HG03378 (cell line): ENCODE measurements around the gene RBMS3.
"Not testable (repeated sequence)": the region's sequence is repeated elsewhere in the genome, so short reads cannot be mapped to it uniquely, and the experiment has no call there.

ENCODE experiments used
- ATAC-seq: cut with Tn5 transposase; IDR thresholded peaks from one replicate; pipeline ENCODE4 v1.9.1; 2021; ENCODE audit warnings: mild to moderate bottlenecking, moderate library complexity; ENCODE audit not compliant: unreplicated experiment

RBMS3 gene

DNA sequence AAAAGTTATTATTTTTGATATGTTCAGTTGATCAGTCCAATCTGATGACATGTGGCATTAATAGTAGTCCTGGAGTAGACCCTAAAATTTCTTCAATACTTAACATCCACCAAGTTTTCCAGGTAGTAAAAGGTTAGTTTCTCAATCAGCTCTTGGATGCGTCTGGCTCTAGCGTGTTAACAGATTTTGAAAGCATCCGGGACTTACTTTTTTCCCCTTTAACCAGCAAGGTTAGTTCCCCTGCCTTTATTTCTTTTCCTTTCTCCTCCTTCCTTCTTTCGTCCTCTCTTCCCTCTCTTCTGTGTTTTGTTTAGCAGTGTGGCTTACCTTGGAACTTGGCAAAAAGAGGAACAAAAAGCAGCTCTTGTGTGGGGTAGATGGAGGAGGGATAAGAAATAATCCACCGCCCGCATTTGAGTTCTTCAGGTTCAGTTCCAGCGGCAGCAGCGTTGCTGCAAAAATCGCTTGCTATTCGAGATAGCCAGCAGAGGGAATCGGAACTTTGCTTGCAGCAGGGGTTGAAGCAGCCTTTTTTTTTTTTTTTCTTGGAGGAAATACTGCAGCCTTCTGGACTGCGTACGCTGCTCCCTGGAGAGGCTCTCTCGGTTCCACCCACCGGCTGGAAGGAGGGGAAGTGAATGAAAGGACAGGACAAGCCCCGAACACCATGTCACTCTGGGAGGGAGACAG, at the start of gene RBMS3:
TSS of gene RBMS3 (plus strand) at position 668 of the 690 bp plus-strand sequence.
- peak; percentile 39 for ATAC-seq

DNA sequence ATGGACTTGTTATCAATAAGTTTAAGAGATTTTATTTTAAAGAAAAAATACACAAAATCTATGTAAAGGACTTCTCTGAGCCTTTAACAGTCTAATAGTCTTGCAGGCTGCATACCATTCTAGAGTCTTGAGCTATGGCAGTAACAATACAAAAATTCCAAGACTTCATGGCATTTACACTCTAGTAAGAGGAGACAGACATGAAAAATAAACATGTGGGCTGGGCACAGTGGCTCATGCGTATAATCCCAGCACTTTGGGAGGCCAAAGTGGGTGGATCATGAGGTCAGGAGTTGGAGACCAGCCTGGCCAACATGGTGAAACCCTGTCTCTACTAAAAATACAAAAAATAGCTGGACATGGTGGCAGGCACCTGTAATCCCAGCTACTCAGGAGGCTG, 47.7 kb upstream of the RBMS3 start:
- not testable (repeated sequence) for ATAC-seq

DNA sequence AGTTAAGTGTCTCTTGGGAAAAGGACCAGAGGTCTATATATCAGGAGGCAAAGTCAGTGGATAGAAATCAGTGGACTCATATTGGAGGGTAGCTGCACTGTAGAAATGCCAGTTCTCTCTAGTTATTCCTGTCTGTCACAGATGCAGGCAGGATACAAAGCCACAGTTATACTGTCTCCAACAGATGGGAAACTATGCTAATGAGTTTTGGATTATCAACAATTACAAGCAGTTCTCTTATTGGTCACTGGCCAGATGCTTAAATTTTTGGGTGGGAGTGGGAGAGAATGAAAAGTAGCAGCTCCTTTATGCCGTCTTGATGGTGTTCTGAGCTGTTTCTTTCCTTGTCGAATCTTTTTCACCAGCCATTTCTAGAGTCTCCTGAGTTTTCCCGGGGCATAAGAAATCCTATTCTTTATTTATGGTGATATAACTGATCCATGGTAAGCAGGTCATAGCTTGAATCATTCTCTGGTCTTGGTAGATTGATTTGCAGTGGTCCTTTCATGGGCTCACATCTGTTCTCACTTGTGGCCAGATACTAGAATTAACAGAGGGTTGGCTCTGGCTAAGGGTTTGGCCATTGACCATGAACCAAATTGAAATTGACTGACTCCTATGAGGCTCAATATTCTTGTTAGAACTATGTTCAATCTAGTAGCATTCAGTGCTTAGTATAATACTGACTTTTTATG, 44.6 kb upstream of the RBMS3 start:
- ATAC-seq: no peak

DNA sequence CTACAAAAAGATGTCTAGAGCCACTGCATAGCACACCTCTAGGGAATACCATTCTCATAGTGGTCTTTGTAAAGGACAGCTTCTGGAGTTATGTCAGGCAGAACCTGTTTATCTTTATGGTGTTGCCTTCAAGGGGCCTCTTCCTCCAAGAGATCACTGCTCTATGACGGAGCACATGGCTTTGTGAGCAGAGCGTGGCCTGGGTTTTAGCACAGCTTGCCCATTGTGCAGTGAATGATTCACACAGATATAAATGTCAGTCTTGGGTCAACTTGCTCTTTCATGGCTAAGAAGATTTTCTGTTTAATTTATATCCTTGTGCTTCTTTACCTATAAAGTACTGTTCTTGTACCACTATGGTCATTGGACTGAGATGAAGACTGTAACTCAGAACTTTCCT, 41.5 kb upstream of the RBMS3 start:
- no peak for ATAC-seq

DNA sequence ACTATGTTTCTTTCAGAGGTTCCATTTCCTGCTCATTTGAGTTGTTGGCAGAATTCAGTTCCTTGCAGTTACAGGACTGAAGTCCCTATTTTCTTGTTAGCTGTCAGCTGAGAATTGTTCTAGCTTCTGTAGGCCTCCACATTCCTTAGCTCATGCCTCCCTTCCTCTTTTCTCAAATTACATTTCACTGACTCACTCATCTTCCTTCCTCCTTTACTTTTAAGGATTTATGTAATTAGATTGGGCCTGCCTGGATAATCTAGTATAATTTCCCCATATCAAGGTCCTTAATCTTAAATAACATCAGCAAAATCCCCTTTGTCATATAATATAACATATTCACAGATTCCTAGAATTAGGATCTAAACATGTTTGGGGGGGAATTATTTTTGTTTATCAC, 40.6 kb upstream of the RBMS3 start:
- no peak for ATAC-seq

DNA sequence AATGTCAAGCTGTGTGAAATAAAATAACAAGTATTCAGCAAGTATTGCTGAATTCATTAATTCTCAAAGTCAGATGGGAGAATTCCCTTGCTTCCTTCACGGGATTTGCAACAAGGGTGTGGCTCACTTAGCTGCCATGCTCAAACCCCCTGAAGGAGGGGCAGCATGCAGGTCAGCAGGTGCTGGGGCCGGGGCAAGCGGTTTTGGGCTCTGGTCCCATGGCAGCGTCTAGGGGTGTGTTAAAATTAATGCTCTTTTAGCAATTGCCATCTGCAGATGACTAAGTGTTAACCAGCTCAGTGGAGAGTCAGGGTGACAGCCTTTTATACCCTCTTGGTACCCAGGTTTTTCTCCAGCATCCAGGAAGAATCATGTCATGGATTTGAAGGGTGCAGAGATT, 40.0 kb upstream of the RBMS3 start:
- ATAC-seq: no peak

DNA sequence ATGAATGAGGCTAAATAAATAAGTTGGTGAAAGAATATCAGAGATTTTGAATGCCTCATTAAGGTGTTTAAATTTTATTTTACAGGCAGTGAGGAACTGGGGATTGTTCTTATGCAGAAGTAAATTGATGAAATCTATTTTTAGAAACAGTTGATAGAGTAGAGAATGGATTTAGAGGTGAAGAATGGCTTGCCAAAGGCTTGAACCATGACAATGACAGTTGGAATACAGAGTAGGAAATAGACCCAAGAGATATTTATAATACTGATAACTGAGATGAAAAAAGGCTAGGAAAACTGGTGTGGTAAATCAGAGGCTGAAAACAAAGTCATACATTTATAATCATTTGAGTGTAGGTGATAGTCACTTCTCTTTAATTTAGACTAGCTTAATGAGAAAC, 39.0 kb upstream of the RBMS3 start:
- ATAC-seq: no peak

DNA sequence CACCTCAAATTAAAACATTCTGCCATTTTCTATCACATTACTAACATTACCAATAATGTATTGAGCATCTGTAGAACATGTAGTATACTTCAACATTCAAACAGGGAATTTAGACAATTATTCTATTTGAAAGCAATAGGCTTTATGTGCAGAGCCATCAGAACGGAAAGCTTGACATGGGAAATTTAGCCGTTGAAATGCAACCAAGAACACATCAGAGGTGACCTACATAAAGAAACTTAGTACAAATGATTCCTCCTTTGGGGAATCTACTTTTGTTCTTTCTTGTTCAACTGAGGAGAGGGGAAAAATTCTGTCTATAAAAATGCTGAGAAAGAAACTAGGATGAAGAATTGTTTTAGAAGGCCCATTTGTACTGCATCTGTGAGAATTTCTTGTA, 38.6 kb upstream of the RBMS3 start:
- ATAC-seq: no peak

DNA sequence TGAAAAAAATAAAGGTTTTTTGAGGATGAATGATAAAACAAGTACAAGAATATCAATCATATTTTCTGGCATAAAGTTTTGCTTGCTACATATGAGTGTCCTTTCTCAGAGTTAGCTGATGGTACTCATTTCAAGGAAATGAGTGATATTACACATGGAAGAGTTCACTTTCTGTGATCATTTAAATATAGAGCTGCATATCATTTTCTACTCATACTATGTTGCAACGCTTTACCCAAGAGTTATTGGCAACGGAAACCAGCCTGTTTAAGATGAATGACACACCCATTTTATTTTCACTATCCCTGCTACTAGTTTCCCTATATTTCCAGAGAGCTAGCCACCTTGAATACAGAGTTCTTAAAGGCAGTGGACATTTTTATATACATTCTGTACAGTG, 35.4 kb upstream of the RBMS3 start:
- no peak for ATAC-seq

DNA sequence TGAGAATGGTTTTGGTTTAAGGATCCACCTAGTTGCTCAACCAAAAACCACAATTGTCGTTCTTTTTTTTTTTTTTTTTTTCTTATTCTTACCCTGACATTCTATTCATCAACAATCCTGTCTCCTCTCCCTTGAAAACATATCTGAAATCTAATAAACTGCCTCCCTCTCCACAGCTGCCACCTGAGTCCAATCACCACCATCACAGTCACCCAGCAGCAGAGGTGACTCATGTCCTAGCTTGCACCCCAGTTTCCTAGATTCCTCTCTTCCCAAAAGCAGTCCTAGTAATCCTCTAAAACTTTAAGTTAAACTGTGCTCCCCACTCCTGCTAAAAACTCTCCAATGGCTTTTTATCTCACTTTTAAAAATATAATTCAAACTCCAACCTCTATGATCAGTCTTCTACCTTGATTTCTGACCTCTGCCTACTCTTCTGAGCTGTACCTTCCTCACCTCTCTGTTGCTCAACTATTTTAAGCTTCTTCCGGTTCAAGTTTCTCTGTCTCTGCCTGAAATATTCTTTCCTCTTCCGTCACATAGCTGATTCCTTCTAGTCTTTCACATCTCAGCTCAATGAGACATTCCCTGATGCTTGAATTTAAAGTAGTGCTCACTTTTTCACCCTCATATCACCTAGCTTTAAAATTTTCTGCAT, 33.7 kb upstream of the RBMS3 start:
- no peak for ATAC-seq

DNA sequence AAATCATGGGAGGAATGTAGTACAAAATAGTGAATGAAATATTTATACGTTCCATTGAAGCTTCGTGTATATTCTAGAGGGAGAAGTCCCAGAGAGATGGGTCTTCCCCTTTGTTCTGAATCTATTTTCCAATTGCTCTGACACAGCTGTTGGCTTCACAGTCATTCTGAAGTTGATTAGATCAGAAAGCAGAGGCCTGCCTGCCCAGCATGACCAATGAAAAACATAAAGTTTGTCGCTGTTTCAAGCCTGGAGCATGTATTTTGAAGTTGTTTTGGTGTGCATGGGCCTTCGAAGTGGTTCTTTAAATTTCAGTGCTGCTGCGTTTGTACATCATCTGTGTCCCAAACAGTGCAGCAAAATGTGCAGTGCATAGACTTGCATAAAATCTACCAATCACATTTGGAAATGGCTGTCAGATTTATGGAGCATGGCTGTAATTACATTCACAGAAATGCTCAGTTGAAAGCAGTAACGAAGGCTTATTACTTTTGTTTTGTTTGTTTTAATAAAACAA, 31.0 kb upstream of the RBMS3 start:
- no peak for ATAC-seq

DNA sequence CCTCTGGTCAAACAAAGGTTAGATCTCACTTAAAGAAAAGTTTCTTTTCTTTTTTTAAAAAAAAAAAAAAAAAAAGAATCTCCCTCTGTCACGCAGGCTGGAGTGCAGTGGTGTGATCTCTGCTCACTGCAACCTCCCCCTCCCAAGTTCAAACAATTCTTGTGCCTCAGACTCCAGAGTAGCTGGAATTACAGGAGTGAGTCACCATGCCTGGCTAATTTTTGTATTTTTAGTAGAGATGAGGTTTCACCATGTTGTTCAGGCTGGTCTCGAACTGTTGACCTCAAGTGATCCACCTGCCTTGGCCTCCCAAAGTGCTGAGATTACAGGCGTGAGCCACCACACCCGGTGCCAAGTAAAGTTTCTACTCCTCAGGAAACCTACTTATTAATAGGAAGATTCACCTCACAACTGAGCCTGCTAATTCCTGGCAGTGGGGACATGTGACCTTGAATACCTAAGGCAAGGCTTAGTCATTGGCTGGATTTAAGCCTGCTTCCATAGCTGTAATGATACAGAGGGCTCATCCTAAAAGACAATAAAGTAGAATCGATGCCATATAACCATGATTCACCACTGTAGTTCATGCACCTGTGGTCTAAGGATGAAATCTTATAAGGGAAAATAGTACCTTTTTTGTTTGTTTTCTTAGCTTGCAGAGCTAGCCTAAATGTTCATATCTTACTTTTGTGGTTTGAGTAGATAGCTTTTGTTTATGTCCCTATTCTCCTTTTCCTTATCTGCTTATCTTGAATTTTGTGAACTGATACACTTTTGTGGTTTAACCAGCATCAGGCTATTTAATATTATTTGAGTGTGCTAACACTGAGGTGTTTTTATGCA, 24.8 kb upstream of the RBMS3 start:
- peak; percentile 70 for ATAC-seq

DNA sequence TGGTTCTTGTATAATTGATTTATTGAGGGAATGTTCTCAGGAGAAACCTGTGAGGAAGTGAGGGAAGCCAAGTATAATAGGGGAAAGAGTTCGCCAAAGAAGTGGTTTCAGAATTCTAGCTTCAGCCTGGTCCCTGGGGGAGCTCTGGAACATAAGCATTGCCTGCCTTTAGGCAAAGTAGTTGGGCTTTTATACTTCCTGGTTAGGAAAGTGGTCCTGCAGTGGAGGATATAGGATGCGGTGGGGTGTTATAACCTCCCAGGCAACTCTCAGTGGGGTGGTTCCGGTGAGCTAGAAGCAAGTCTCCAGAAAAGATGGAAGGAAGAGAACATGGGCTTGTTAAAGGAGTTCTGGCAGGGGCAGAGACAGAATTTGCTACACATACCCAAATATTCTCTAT, 22.7 kb upstream of the RBMS3 start:
- ATAC-seq: no peak

DNA sequence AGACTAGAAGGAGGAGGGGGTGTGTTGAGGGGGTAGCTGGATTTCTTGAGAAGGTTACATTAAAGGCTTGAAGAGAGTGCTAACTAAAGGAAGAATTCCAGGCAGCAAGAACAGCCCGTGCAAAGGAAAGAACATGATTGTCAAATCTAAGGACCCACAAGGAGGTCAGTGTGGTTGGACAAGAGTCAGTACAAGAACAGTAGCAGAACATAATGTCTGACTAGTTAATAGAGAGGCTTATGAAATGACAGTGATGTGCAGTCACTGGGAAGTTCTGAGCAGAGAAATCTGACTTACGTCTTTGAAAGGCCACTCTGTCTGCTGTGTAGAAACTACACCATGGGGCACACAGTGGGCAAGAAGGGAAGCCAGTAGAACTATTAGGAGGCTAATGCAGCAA, 19.8 kb upstream of the RBMS3 start:
- ATAC-seq: no peak

DNA sequence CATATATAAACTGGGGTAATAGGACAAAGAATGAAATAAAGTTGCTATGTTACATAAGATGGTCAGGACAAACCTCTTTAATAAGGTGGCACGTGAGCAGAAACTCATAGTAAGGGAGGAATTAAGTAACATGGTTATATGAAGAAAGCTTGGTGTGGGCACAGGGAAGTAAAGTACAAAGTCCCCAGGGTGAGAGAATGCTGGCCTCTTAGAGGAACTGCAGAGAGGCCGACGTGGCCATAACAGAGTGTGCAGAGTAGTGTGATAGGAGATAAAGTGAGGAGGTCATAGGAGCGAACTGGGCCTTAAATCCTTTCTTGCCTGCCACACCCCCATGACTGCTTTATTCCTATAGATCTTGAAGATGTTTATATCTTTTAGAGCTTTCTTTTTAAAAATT, 17.4 kb upstream of the RBMS3 start:
- no peak for ATAC-seq

DNA sequence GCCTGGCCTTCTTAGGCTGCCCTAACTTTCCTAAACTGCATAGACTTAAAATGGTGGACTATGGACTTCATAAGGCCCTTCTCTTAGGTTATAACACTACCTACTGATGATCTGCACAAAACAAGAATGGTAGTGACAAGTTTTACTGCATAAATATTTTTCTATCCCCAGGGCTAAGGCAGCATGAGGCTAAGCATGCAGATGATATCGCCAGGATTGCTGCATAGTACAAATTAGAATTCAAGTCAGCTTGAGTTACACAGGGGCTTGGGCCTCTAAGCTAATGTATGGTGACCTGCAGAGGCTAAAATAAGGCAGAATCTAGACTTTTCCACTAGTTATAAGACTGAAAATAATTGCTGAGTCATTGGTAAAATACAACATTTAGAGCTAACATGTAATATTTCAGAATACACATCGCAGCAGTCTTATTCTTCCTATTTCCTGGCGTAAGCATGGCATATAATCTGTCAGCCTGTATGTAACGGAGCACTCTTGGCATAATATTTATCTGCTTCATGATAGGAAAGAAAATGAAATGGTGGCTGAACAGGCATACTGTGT, 15.3 kb upstream of the RBMS3 start:
- ATAC-seq: no peak

DNA sequence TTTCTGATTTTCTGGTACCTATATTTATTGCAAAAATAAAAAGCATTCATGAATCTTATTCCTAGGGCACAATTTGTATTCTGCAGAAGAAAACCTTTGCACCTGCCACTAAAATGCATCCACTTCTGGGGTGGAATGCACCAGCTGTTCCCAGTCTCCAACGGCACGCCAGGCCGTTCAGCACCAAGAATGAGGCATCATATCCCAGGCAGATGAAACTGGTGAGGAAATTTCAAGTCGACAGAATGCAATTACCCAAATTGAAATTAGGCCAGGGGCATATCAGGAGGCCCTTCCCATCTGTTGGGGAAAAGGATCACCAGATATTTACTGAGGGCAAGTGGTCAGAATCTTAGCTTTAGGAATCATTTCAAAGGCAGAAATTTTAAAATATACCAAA, 13.6 kb upstream of the RBMS3 start:
- no peak for ATAC-seq

DNA sequence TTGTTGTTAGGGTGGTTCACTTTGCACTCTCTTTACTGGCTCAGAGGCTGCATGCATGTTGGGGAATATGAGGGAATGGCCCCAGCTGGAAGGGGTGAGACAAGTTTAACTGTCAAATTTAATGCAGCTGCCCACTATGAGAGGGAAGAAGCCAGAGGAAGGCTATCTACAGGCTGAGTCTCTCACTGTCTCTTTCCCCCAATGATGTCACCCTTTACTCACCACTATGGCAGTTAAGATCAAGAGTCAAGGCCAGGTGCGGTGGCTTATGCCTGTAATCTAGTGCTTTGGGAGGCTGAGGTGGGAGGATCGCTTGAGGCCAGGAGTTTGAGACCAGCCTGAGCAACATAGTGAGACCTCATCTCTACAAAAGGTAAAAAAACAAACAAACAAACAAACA, 12.2 kb upstream of the RBMS3 start:
- ATAC-seq: no peak

DNA sequence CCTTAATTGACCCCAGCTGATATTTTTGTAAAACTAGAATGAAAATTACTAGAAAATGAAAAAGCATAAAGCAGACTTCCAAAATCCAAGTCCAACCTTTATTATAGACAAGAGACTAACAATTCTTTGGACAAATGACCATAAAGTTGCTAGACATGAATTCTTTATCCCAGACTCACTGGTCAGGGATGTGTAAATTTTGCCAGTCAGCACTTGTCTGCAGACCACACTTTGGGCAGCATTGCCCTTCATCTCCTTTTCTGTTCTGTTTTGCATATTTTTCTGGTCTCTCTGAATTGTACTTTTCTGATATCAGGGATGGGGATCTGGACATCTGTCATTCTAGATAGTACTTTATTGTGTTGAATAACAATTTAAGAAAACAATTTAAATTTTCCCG, 10.1 kb upstream of the RBMS3 start:
- no peak for ATAC-seq

DNA sequence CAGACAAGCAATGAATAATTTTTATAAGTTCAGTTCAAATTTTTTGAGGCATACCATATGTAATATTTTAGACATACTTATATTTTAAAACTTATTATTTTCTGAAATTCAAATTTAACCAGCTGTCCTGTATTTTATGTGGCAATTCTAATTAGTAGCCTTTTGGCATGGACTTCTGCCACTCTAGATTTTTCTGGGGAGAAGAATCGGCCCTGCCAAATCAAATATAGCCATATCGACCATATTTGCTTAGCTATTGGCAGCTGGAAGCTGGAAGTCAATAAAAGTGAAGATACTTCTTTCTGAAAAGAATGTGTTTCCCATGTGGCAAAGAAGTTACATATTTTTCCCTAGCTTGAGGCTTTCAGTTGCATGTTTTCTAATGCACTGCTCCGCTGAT, 9.4 kb upstream of the RBMS3 start:
- ATAC-seq: no peak

DNA sequence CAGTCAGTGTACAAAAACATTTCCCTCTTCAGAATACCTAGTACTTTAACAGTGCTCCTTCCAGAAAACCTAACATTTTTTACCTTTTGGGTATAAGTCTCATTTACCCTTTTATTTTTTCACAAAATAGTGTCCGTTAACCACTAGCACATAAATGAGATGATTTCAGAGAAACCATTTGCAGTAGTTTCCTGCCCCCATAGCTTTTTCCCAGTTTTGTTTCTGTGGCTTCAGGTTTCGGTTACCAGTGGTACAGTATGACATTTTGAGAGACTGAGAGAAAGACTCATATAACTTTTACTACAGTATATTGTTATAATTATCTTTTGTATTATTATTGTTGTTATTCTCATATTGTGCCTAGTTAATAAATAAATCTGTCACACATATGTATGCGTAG, 6.2 kb upstream of the RBMS3 start:
- ATAC-seq: no peak
